Esophagus mucosa (tissue), 1 donor: ENCODE results near the gene COG5. TPM values are rescaled to one million over a fixed set of nuclear protein-coding genes. Genes with fewer than 3 reads are reported as not detected.

Source experiments
- ATAC-seq: fragments of 200-7000 bp; cut with Tn5 transposase; one replicate; pipeline ENCODE4 v1.9.1; 2020
- total RNA-seq: library from RNA; stranded (reverse); gene quantifications from one replicate; pipeline ENCODE4 v1.2.4, GENCODE V29; 2023
- donor health status: DM: yes; HTN: yes; CAD: no.

Gene COG5
- total RNA-seq, 1 donor from 2014 or later = 20.9 TPM

GRCh38 chr7:107321611-107322010 lies 242.1 kb downstream of the COG5 start:
- no peak for ATAC-seq

- peak; percentile 60 for ATAC-seq
Observed at GRCh38 chr7:107319724-107320228, 243.9 kb downstream of the COG5 start.

GRCh38 chr7:107318523-107319160 lies 245.1 kb downstream of the COG5 start:
- ATAC-seq = peak; percentile 97

GRCh38 chr7:107315716-107316220 lies 248.0 kb downstream of the COG5 start:
- ATAC-seq = no peak

GRCh38 chr7:107313355-107313754 lies 250.4 kb downstream of the COG5 start:
- no peak for ATAC-seq

GRCh38 chr7:107312418-107312817 lies 251.3 kb downstream of the COG5 start:
- ATAC-seq = no peak

- ATAC-seq = no peak
Observed at GRCh38 chr7:107309296-107309695, 254.4 kb downstream of the COG5 start.

- ATAC-seq = no peak
Observed at GRCh38 chr7:107304636-107305035, 259.1 kb downstream of the COG5 start.

- no peak for ATAC-seq
Observed at GRCh38 chr7:107304063-107304462, 259.7 kb downstream of the COG5 start.

- ATAC-seq = no peak
Observed at GRCh38 chr7:107302250-107302847, 261.4 kb downstream of the COG5 start.

- no peak for ATAC-seq
Observed at GRCh38 chr7:107294182-107294581, 269.5 kb downstream of the COG5 start.

GRCh38 chr7:107292591-107292990 lies 271.1 kb downstream of the COG5 start:
- no peak for ATAC-seq

GRCh38 chr7:107291434-107291833 lies 272.3 kb downstream of the COG5 start:
- ATAC-seq = peak; percentile 56

- no peak for ATAC-seq
Observed at GRCh38 chr7:107286751-107287621, 276.7 kb downstream of the COG5 start.

- no peak for ATAC-seq
Observed at GRCh38 chr7:107284911-107285479, 278.7 kb downstream of the COG5 start.

GRCh38 chr7:107277331-107277730 lies 286.4 kb downstream of the COG5 start:
- no peak for ATAC-seq

- no peak for ATAC-seq
Observed at GRCh38 chr7:107276220-107276827, 287.4 kb downstream of the COG5 start.

GRCh38 chr7:107274506-107274905 lies 289.2 kb downstream of the COG5 start:
- no peak for ATAC-seq

- no peak for ATAC-seq
Observed at GRCh38 chr7:107269790-107270189, 293.9 kb downstream of the COG5 start.

GRCh38 chr7:107268594-107268993 lies 295.1 kb downstream of the COG5 start:
- ATAC-seq = no peak

- ATAC-seq = no peak
Observed at GRCh38 chr7:107267138-107267537, 296.6 kb downstream of the COG5 start.

GRCh38 chr7:107264723-107265122 lies 299.0 kb downstream of the COG5 start:
- no peak for ATAC-seq
